GM12878 (cell line): ENCODE data around the gene NELL1. TPM values are rescaled to one million over a fixed set of nuclear protein-coding genes. Genes with fewer than 3 reads are reported as not detected.

Experiments
- ATAC-seq: fragments of 200-7000 bp; cut with Tn5 transposase; 3 replicates; pipeline ENCODE4 v1.9.1; 2020; ENCODE audit warnings: mild to moderate bottlenecking, moderate library complexity
- BruUV-seq: library from RNA; stranded (reverse); fragments of 400-500 nt; replicated peaks from 2 replicates; lab custom pipeline; 2021; lab: Mats Ljungman, UMichigan
- CTCF ChIA-PET: fragments of 300-600 bp; sonication (Branson Sonifier 250); formaldehyde crosslinking; extraction: SDS; loops from one replicate; lab custom pipeline; 2021; ENCODE audit warnings: inconsistent platforms; lab: Yijun Ruan, JAX
- POLR2A ChIA-PET: fragments of 350-600 bp; formaldehyde crosslinking; extraction: SDS; loops from one replicate; lab custom pipeline; 2021; ENCODE audit warnings: inconsistent platforms; lab: Charles Lee
- RAD21 ChIA-PET: fragments of 300-600 bp; sonication (Branson Sonifier 250); formaldehyde crosslinking; loops from one replicate; lab custom pipeline; 2023; ENCODE audit warnings: antibody characterized with exemption; ENCODE audit not compliant: unreplicated experiment; lab: Charles Lee
- SMC1A ChIA-PET: fragments of 300-600 bp; sonication (Branson Sonifier 250); formaldehyde crosslinking; loops from one replicate; lab custom pipeline; 2023; ENCODE audit not compliant: unreplicated experiment, uncharacterized antibody; lab: Charles Lee
- DNase-seq: peaks from one replicate; pipeline ENCODE4 v3.0.0-alpha.2; 2011; ENCODE audit warnings: low read depth, low spot score
- FAIRE-seq: peaks from 3 replicates; lab custom pipeline; 2011; peaks lifted over from hg19 to GRCh38; lab: Jason Lieb, UNC
- H2AFZ ChIP-seq: 2 replicates; pipeline ENCODE4 v1.6.0; 2011; ENCODE audit warnings: low read depth, low read length, control low read depth; ENCODE audit not compliant: control insufficient read depth
- H3K27ac ChIP-seq: 2 replicates; pipeline ENCODE4 v1.5.1; 2011; ENCODE audit warnings: control low read depth; ENCODE audit not compliant: control insufficient read depth, insufficient read depth
- H3K27me3 ChIP-seq, 2 experiments: replicated peaks in 1 of 2; 2 replicates each; pipeline versions ENCODE4 v1.6.0 to v1.6.1; 2011; ENCODE audit warnings: low read length in 1 of 2; ENCODE audit not compliant: control insufficient read depth in 2 of 2, insufficient read depth in 2 of 2
- H3K36me3 ChIP-seq, 2 experiments: 2 replicates each; pipeline ENCODE4 v1.5.1; 2011; ENCODE audit warnings: low read length in 1 of 2; ENCODE audit not compliant: control insufficient read depth in 2 of 2, insufficient read depth in 2 of 2
- H3K4me1 ChIP-seq: 2 replicates; pipeline ENCODE4 v1.6.1; 2011; ENCODE audit warnings: mild to moderate bottlenecking, low read length, moderate library complexity, mixed read lengths; ENCODE audit not compliant: control insufficient read depth, insufficient read depth
- H3K4me2 ChIP-seq: 2 replicates; pipeline ENCODE4 v1.6.0; 2011; ENCODE audit warnings: control low read depth; ENCODE audit not compliant: control insufficient read depth, insufficient read depth
- H3K4me3 ChIP-seq: fragments of 200-600 bp; sonication (generic); 2 replicates; pipeline ENCODE4 v1.5.1; 2016
- H3K79me2 ChIP-seq: 2 replicates; pipeline ENCODE4 v1.6.0; 2011; ENCODE audit warnings: low read length; ENCODE audit not compliant: control insufficient read depth, insufficient read depth
- H3K9ac ChIP-seq: 2 replicates; pipeline ENCODE4 v1.8.0; 2011; ENCODE audit warnings: low read length, control low read depth, mixed read lengths; ENCODE audit not compliant: control insufficient read depth, insufficient read depth
- H3K9me3 ChIP-seq: replicated peaks from 3 replicates; pipeline ENCODE4 v1.5.1; 2011; ENCODE audit warnings: mild to moderate bottlenecking, low read length; ENCODE audit not compliant: control insufficient read depth, insufficient read depth
- H4K20me1 ChIP-seq: 2 replicates; pipeline ENCODE4 v1.6.0; 2011; ENCODE audit not compliant: control insufficient read depth, insufficient read depth
- ASH2L ChIP-seq: fragments of 300-600, 200-600 bp; sonication (generic); IDR thresholded peaks from 2 replicates; pipeline ENCODE4 v1.6.1; 2017; ENCODE audit warnings: low read depth, mild to moderate bottlenecking, borderline replicate concordance
- CEBPB ChIP-seq, 2 experiments: fragments of 150-350 bp in 1 of 2; IDR thresholded peaks; 2 replicates each; pipeline ENCODE4 v1.6.1; 2012 to 2014; ENCODE audit warnings: low read depth in 2 of 2, low read length in 2 of 2, borderline replicate concordance in 1 of 2, inconsistent platforms in 1 of 2
- EED ChIP-seq: sonication (generic); IDR thresholded peaks from 2 replicates; pipeline ENCODE4 v1.6.1; 2016; ENCODE audit warnings: antibody characterized with exemption, low read depth
- FOS ChIP-seq: IDR thresholded peaks from 3 replicates; pipeline ENCODE4 v1.6.1; 2011; ENCODE audit warnings: borderline replicate concordance; ENCODE audit not compliant: insufficient read length; ENCODE audit errors: extremely low read depth
- GATAD2B ChIP-seq: fragments of 450-650 bp; conservative IDR thresholded peaks from 2 replicates; pipeline ENCODE4 v1.6.1; 2017; ENCODE audit warnings: low read depth, mild to moderate bottlenecking, moderate library complexity
- HCFC1 ChIP-seq: fragments of 150-350 bp; IDR thresholded peaks from 2 replicates; pipeline ENCODE4 v1.6.1; 2014; ENCODE audit warnings: low read length
- IKZF1 ChIP-seq: fragments of 450-650 bp; conservative IDR thresholded peaks from 2 replicates; pipeline ENCODE4 v1.6.1; 2017; ENCODE audit warnings: antibody characterized with exemption, mild to moderate bottlenecking
- NR2C2 ChIP-seq: IDR thresholded peaks from 2 replicates; pipeline ENCODE4 v1.6.1; 2011; ENCODE audit warnings: borderline replicate concordance, low read depth; ENCODE audit not compliant: control insufficient read depth, insufficient read length
- PKNOX1 ChIP-seq: fragments of 450-650 bp; IDR thresholded peaks from 2 replicates; pipeline ENCODE4 v1.6.1; 2016; ENCODE audit warnings: mild to moderate bottlenecking
- RFX5 ChIP-seq: IDR thresholded peaks from 2 replicates; pipeline ENCODE4 v1.6.1; 2011; ENCODE audit warnings: low read depth, low read length, improper control_type of control experiment
- SIN3A ChIP-seq: IDR thresholded peaks from 2 replicates; pipeline ENCODE4 v1.6.1; 2012; ENCODE audit warnings: low read depth, low read length, improper control_type of control experiment
- ZNF207 ChIP-seq: fragments of 450-650 bp; IDR thresholded peaks from 2 replicates; pipeline ENCODE4 v1.6.1; 2014; ENCODE audit warnings: antibody characterized with exemption, mild to moderate bottlenecking, borderline replicate concordance
- ZNF217 ChIP-seq: fragments of 450-650 bp; IDR thresholded peaks from 2 replicates; pipeline ENCODE4 v1.6.1; 2017; ENCODE audit warnings: antibody characterized with exemption, mild to moderate bottlenecking
- ZZZ3 ChIP-seq: IDR thresholded peaks from 2 replicates; pipeline ENCODE4 v1.6.1; 2011; ENCODE audit warnings: low read depth; ENCODE audit not compliant: control insufficient read depth, insufficient read length
- in situ Hi-C: fragments of 300-500 bp; cut with MboI; formaldehyde crosslinking; loops from 9 replicates; pipeline ENCODE4 v1.14.3; 2018; ENCODE audit warnings: mixed read lengths
- intact Hi-C: fragments of 100-400 bp; cut with micrococcal nuclease; formaldehyde crosslinking; loops from one replicate; pipeline ENCODE4 v1.14.2; 2022; ENCODE audit not compliant: unreplicated experiment
- polyA plus RNA-seq, 11 experiments: library from polyadenylated mRNA; depleted of rRNA in 4 of 11; unstranded in 6 of 11; stranded (reverse) in 5 of 11; fragments of >200 nt; fragmentation: Nextera tagmentation in 4 of 11; fragmentation: Illumina TruSeq in 1 of 11; extraction: Ambion mirVana in 4 of 11; extraction: Trizol in 1 of 11; gene quantifications; 1 replicate in 1 of 11; 2 replicates in 10 of 11; pipeline versions ENCODE4 v1.2.1 to v1.2.3, GENCODE V29; 2011 to 2016; ENCODE audit warnings: inconsistent platforms in 2 of 11, missing spikeins in 2 of 11, low read depth in 1 of 11
- total RNA-seq, 4 experiments: library from RNA; depleted of rRNA in 3 of 4; stranded (reverse); fragments of >200 nt in 3 of 4; fragmentation: Illumina TruSeq in 1 of 4; extraction: Trizol in 1 of 4; gene quantifications; 2 replicates each; pipeline versions ENCODE4 v1.2.1 to v1.2.3, GENCODE V29; 2013 to 2021

The NELL1 gene
- total and polyA plus RNA-seq, 10 of the 15 experiments (the other 5 are each of a cell fraction or from before 2014, with no cell fraction given): 0.02 to 0.12 TPM; not detected in 8

- no peak for TF ChIP-seq HCFC1
Measured at GRCh38 chr11:21541187-21541751, 871.9 kb downstream of the NELL1 start (continued).

- ATAC-seq (no peak), DNase-seq (no peak), FAIRE-seq (no peak)
- ChIA-PET POLR2A (no interaction called here), CTCF (no interaction called here), SMC1A (interaction anchor here (2.4 kb wide), 1 partner anchor 32 kb away, joined by 9 read pairs; no protein-coding TSS in a partner anchor), RAD21 (no interaction called here)
- Histone ChIP-seq H4K20me1 (no peaks in the 10 kb centered on the region), H3K9ac (no peak overlapping the region), H3K79me2 (no peaks in the 10 kb centered on the region), H3K9me3 (no peaks in the 10 kb centered on the region), H3K4me3 (no peak overlapping the region), H3K4me2 (no peak overlapping the region), H3K27ac (no peak overlapping the region), H3K4me1 (no peaks in the 10 kb centered on the region), H3K27me3 (no peaks in the 10 kb centered on the region), H2AFZ (no peak overlapping the region), H3K36me3 (no peaks in the 10 kb centered on the region)
- in situ Hi-C loops (no loop called here), intact Hi-C loops (no loop called here)
- no TSS peak for BruUV-seq
- TF ChIP-seq FOS: no peak
- TF ChIP-seq ZNF207: no peak
- TF ChIP-seq CEBPB (IDR thresholded peaks at IDR 0.05; ENCODE audit: borderline replicate concordance in 1 of 2, low read depth in 2 of 2, low read length in 2 of 2): no peak
- TF ChIP-seq EED: no peak
- TF ChIP-seq IKZF1: no peak
- no peak for TF ChIP-seq PKNOX1
- TF ChIP-seq NR2C2: no peak
- TF ChIP-seq SIN3A: no peak
- no peak for TF ChIP-seq GATAD2B
- no peak for TF ChIP-seq ZNF217
- TF ChIP-seq RFX5: no peak
- no peak for TF ChIP-seq ASH2L
- TF ChIP-seq ZZZ3: no peak
Measured at GRCh38 chr11:21543901-21544300, 874.5 kb downstream of the NELL1 start.
